HL-60 (cell line): ENCODE measurements around the gene BACE1-AS.

Experiments
- DNase-seq, 2 experiments: peaks; one replicate each; pipeline ENCODE4 v3.0.0-alpha.2; 2010 to 2020; ENCODE audit warnings: low read depth in 1 of 2, low spot score in 1 of 2
- H3K27ac ChIP-seq: fragments of 250-450 bp; sonication (Bioruptor Pico); replicated peaks from 2 replicates; pipeline ENCODE4 v1.5.1; 2020; ENCODE audit warnings: mild to moderate bottlenecking, moderate library complexity
- H3K27me3 ChIP-seq: fragments of 250-450 bp; sonication (Bioruptor Pico); 2 replicates; pipeline ENCODE4 v1.5.1; 2021; ENCODE audit warnings: mild to moderate bottlenecking, moderate library complexity; ENCODE audit not compliant: insufficient read depth, poor library complexity, severe bottlenecking
- H3K4me3 ChIP-seq: replicated peaks from 2 replicates; pipeline ENCODE4 v1.5.1; 2011; ENCODE audit warnings: mild to moderate bottlenecking, control low read depth, low read length; ENCODE audit not compliant: insufficient read depth
- GABPA ChIP-seq: IDR thresholded peaks from 2 replicates; pipeline ENCODE4 v1.6.1; 2012; ENCODE audit warnings: low read depth
- POLR2AphosphoS5 ChIP-seq: IDR thresholded peaks from 2 replicates; pipeline ENCODE4 v1.6.1; 2012; ENCODE audit warnings: low read depth
- SPI1 ChIP-seq: IDR thresholded peaks from 2 replicates; pipeline ENCODE4 v1.6.1; 2012; ENCODE audit warnings: low read depth, mild to moderate bottlenecking, borderline replicate concordance
- TF ChIP-seq, protein P1 (sequence below): IDR thresholded peaks from one replicate; pipeline ENCODE4 v1.5.1; 2011; ENCODE audit warnings: low read length, control low read depth, inconsistent platforms; ENCODE audit not compliant: insufficient read depth
- TF ChIP-seq, protein P2 (sequence below): IDR thresholded peaks from 2 replicates; pipeline ENCODE4 v1.6.1; 2012; ENCODE audit warnings: low read depth; ENCODE audit not compliant: insufficient replicate concordance

BACE1-AS gene

DNA sequence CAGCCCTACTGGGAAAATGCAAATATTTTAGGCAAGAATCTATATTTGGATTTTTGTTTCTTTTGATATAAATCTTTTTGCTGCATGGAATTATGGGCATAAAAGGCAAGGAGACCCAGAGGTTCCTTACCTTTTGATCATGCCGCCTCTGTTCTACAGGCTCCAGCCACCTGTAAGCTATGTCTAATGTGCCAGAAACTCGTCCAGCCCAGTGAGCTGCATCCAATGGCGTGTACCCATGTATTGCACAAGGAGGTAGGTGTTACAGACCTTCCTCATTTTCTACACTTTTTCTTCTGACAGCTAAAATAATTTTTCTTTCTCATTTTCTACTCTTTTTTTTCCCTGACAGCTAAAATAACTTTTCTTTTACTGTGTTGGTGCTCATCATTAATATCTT is 8.2 kb upstream of the BACE1-AS start:
- no peaks in the 10 kb centered on the region for H3K27me3 ChIP-seq
- no peak overlapping the region for H3K27ac ChIP-seq
- no peak overlapping the region for H3K4me3 ChIP-seq
- TF ChIP-seq, protein P1, sequence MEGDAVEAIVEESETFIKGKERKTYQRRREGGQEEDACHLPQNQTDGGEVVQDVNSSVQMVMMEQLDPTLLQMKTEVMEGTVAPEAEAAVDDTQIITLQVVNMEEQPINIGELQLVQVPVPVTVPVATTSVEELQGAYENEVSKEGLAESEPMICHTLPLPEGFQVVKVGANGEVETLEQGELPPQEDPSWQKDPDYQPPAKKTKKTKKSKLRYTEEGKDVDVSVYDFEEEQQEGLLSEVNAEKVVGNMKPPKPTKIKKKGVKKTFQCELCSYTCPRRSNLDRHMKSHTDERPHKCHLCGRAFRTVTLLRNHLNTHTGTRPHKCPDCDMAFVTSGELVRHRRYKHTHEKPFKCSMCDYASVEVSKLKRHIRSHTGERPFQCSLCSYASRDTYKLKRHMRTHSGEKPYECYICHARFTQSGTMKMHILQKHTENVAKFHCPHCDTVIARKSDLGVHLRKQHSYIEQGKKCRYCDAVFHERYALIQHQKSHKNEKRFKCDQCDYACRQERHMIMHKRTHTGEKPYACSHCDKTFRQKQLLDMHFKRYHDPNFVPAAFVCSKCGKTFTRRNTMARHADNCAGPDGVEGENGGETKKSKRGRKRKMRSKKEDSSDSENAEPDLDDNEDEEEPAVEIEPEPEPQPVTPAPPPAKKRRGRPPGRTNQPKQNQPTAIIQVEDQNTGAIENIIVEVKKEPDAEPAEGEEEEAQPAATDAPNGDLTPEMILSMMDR, result no peak
- no peak for TF ChIP-seq SPI1
- TF ChIP-seq GABPA, result no peak
- TF ChIP-seq, protein P2, sequence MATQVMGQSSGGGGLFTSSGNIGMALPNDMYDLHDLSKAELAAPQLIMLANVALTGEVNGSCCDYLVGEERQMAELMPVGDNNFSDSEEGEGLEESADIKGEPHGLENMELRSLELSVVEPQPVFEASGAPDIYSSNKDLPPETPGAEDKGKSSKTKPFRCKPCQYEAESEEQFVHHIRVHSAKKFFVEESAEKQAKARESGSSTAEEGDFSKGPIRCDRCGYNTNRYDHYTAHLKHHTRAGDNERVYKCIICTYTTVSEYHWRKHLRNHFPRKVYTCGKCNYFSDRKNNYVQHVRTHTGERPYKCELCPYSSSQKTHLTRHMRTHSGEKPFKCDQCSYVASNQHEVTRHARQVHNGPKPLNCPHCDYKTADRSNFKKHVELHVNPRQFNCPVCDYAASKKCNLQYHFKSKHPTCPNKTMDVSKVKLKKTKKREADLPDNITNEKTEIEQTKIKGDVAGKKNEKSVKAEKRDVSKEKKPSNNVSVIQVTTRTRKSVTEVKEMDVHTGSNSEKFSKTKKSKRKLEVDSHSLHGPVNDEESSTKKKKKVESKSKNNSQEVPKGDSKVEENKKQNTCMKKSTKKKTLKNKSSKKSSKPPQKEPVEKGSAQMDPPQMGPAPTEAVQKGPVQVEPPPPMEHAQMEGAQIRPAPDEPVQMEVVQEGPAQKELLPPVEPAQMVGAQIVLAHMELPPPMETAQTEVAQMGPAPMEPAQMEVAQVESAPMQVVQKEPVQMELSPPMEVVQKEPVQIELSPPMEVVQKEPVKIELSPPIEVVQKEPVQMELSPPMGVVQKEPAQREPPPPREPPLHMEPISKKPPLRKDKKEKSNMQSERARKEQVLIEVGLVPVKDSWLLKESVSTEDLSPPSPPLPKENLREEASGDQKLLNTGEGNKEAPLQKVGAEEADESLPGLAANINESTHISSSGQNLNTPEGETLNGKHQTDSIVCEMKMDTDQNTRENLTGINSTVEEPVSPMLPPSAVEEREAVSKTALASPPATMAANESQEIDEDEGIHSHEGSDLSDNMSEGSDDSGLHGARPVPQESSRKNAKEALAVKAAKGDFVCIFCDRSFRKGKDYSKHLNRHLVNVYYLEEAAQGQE, result no peak
- no peak for TF ChIP-seq POLR2AphosphoS5
- peak in 1 of 2 experiments; percentile 5 for DNase-seq

DNA sequence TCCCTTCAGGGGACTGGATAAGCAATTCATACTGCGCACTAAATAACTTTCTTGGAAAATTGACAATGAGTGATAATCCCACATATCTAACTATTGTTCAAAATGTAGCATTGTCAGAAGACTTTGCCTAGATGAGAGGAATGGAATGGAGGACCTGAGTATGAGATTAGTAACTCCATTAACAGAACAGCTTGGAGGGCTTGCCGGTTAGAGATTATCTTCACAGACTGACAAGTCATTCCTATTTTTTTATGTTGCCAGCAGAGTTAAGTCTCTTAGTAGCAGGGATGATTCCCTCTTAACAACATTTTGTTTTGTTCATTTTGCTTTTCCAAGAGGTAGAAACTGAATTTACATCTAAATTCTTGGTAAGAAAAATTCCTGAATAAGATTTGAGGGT is 7.1 kb upstream of the BACE1-AS start:
- no peak for DNase-seq
- TF ChIP-seq, protein P2, result no peak
- no peak for TF ChIP-seq POLR2AphosphoS5
- Histone ChIP-seq H3K4me3 (no peak overlapping the region), H3K27me3 (no peaks in the 10 kb centered on the region), H3K27ac (no peak overlapping the region)

DNA sequence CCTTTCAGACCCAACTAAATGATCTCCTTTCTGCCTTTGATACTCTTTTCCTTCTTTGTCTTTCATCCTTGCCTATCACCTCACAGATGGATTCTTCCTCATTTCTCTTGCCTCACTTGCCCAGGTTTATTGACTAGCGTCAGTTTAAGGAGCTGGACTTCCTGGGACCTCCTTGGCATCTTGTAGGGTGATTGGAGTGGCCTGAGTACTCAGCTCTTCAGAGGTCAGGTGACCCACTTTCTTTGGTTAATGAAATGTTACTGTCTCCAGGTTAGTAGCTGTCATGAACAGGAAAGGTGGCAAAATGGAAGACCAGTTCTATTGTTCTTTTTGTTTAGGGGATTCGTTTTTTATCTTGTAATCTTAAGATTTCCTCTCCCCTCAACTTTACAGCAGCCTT is 4.6 kb upstream of the BACE1-AS start:
- Histone ChIP-seq H3K27ac (no peak overlapping the region), H3K4me3 (no peak overlapping the region), H3K27me3 (no peaks in the 10 kb centered on the region)
- no peak for TF ChIP-seq GABPA
- no peak for TF ChIP-seq SPI1
- TF ChIP-seq, protein P2, result no peak
- TF ChIP-seq, protein P1, result no peak
- TF ChIP-seq POLR2AphosphoS5, result no peak
- no peak for DNase-seq

DNA sequence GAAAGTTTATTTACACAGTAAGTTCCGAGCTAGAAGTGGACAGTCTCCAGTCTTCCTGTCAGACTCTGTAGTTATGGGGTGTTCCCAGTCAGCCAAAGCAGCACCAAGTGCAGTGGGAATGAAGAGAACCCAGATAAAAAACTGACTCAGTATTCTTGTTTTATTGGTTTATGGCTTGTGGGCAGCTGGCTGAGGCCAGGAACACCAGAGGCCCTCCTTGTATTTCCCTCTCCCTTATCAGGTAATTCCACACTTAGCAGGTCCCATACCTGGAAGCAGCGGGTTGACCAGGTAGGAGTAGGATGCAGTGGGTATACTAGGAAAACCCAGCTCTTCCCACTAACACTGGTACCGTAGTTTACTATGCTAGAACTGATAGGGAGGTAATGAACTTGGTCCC is 3.5 kb upstream of the BACE1-AS start:
- DNase-seq, result no peak
- H3K27ac ChIP-seq, result no peak overlapping the region

More for the DNA sequence above, 3.5 kb upstream of the BACE1-AS start:
- TF ChIP-seq POLR2AphosphoS5, result no peak
- TF ChIP-seq, protein P1, result no peak
- Histone ChIP-seq H3K4me3 (no peak overlapping the region), H3K27me3 (no peaks in the 10 kb centered on the region)
